ENCODE results near the gene PLAC8.
A peak's percentile ranks its signal among the peaks of the same experiment; 100 is the strongest.
"Not testable (repeated sequence)": the region's sequence is repeated elsewhere in the genome, so short reads cannot be mapped to it uniquely, and the experiment has no call there.

Gene PLAC8

DNA sequence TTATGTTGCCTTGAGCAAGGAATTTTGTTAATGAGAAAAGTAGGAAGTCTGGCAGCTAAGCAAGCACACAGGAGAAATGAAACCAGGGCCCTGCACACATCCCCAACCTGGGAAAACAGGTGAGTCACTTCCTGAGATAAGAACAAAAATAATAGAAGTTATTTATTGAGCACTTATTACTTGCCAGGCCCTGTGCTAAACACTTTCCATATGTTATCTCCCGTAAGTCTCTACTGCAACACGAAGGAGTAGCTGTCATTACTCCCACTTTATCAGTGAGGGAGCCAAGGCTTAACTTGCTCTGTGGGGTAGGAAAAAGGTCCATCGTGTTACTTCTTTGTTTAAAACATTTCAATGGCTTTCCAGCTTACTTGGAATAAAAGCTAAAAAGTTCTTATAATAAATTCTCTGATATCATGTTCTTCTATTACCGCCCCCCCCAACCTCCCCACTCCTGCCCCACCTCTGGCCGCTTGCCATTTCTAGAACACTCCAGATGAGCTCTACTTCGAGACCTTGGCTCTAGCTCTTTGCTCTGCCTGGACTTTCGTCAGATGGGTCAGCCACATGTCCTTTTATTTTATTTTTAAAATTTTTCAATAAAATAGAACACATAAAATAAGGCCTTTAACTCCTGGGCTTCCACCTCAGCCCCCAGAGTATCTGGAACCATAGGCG is 36.3 kb upstream of the PLAC8 start (continued):
- TF ChIP-seq MYNN (tag by site-specific recombination; IDR thresholded peaks at IDR 0.05; ENCODE audit: borderline replicate concordance) (no peak), ZSCAN23 (tag by site-specific recombination; IDR thresholded peaks at IDR 0.05) (no peak), ZNF530 (tag by site-specific recombination; IDR thresholded peaks at IDR 0.05; ENCODE audit: low read depth) (no peak), ZNF214 (tag by site-specific recombination; IDR thresholded peaks at IDR 0.05; ENCODE audit: borderline replicate concordance) (no peak)

DNA sequence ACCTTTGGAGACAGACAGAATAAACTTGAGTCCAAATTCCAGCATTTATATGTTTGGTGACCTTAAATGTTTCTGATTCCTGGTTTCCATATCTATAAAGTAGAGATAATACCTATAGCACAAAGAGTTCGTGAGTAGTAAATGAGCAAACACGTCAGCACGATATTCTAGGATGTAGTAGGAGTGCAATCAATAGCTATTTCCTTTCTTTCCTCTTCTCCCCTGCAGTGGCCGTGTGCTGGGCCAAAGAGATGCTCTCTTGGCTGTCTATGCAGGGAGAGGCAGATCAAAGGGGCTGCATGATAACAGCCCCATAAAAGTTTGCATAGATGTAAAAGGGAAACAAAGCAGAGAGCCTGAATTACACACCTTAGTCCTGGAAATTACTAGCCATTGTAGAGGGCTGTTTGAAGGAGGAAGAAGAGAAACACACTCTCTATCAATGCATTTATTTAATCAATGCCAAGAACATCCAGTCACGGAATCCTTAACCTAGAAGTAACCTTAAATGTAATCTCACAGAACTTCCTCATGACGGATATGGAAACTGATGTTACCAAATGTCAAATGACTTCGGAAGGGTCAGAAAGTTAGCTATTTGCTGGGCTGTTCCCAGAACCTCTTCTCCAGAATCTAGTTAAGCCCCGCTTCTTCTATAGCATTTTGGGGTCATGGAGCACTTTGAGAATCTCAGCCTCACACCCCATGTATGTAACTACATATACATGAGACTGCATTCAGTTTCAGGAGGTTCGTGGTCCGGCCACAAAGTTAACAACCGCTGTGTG is 35.5 kb upstream of the PLAC8 start:
- ChIA-PET POLR2A (no interaction called here), CTCF (interaction anchor here (0.6 kb wide), 1 partner anchor 188 kb away, joined by 3 read pairs; no protein-coding TSS in a partner anchor)
- TF ChIP-seq ZNF610 (tag by site-specific recombination; IDR thresholded peaks at IDR 0.05; ENCODE audit: borderline replicate concordance): no peak
- peak; percentile 32; the same call in 1 of the 2 replicates for TF ChIP-seq TCF7L2 (IDR thresholded peaks at IDR 0.05; ENCODE audit: borderline replicate concordance, low read depth, low read length)
- Histone ChIP-seq H3K9me3 (ENCODE audit: control insufficient read depth, insufficient read depth, low read depth, low read length) (no peaks in the 10 kb centered on the region), H3K27ac (ENCODE audit: extremely low read depth, low read depth, low read length) (no peak overlapping the region), H3K4me1 (ENCODE audit: control insufficient read depth, insufficient read depth, low read length) (no peaks in the 10 kb centered on the region), H3K4me3 (ENCODE audit: low read depth, low read length) (no peak overlapping the region), H3K36me3 (ENCODE audit: control insufficient read depth in 2 of 2, insufficient read depth in 1 of 2, low read length in 2 of 2) (no peaks in the 10 kb centered on the region)

DNA sequence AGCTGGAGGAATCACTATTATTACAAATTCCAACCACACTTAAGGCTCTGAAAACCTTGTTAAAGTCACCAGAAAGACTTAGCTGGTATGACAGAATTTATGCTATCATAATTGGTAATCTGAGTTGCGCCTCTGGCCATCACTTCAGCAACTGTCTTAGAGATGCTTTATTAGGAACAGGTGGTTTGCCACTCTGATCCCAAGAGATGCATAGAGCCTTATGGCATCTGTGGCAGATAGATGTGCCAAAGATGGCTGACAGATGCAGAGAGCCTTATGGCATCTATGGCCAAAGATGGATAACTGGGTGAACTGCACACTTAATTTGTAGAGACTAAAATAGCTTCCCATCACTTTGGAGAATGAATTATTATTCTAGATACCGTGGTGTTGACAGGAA is 32.3 kb upstream of the PLAC8 start:
- Histone ChIP-seq H3K4me1 (ENCODE audit: control insufficient read depth, insufficient read depth, low read length) (no peaks in the 10 kb centered on the region), H3K27ac (ENCODE audit: extremely low read depth, low read depth, low read length) (no peak overlapping the region), H3K9me3 (ENCODE audit: control insufficient read depth, insufficient read depth, low read depth, low read length) (no peaks in the 10 kb centered on the region), H3K4me3 (ENCODE audit: low read depth, low read length) (no peak overlapping the region), H3K36me3 (ENCODE audit: control insufficient read depth in 2 of 2, insufficient read depth in 1 of 2, low read length in 2 of 2) (no peaks in the 10 kb centered on the region)
- ChIA-PET POLR2A (interaction anchor here (0.9 kb wide), 1 partner anchor 112 kb away, joined by 3 read pairs; the partner anchor contains the start of gene COPS4), CTCF (no interaction called here)
- TF ChIP-seq ZNF394 (tag by site-specific recombination; IDR thresholded peaks at IDR 0.05; ENCODE audit: borderline replicate concordance) (no peak), ZNF138 (tag by site-specific recombination; IDR thresholded peaks at IDR 0.05; ENCODE audit: borderline replicate concordance) (no peak), ZNF239 (tag by site-specific recombination; IDR thresholded peaks at IDR 0.05) (no peak), ZNF555 (tag by site-specific recombination; conservative IDR thresholded peaks at IDR 0.05) (no peak)
- TF ChIP-seq, protein P1, sequence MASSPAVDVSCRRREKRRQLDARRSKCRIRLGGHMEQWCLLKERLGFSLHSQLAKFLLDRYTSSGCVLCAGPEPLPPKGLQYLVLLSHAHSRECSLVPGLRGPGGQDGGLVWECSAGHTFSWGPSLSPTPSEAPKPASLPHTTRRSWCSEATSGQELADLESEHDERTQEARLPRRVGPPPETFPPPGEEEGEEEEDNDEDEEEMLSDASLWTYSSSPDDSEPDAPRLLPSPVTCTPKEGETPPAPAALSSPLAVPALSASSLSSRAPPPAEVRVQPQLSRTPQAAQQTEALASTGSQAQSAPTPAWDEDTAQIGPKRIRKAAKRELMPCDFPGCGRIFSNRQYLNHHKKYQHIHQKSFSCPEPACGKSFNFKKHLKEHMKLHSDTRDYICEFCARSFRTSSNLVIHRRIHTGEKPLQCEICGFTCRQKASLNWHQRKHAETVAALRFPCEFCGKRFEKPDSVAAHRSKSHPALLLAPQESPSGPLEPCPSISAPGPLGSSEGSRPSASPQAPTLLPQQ (tag by site-specific recombination; IDR thresholded peaks at IDR 0.05): no peak

DNA sequence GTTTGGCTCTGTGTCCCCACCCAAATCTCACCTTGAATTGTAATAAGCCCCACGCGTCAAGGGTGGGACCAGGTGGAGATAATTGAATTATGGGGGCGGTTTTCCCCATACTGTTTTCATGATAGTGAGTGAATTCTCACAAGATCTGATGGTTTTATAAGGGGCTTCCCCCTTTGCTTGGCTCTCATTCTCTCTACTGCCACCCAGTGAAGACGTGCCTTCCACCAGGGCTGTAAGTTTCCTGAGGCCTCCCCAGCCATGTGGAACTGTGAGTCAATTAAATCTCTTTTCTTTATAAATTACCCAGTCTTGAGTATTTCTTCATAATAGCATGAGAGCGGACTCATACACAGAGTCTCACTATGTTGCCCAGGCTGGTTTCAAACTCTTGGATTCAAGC is 31.2 kb upstream of the PLAC8 start:
- H3K36me3 ChIP-seq (ENCODE audit: control insufficient read depth in 2 of 2, insufficient read depth in 1 of 2, low read length in 2 of 2); H3K4me3 ChIP-seq (ENCODE audit: low read depth, low read length); CTCF ChIA-PET; POLR2A ChIA-PET; H3K4me1 ChIP-seq (ENCODE audit: control insufficient read depth, insufficient read depth, low read length); H3K27ac ChIP-seq (ENCODE audit: extremely low read depth, low read depth, low read length); H3K9me3 ChIP-seq (ENCODE audit: control insufficient read depth, insufficient read depth, low read depth, low read length): not testable (repeated sequence)

DNA sequence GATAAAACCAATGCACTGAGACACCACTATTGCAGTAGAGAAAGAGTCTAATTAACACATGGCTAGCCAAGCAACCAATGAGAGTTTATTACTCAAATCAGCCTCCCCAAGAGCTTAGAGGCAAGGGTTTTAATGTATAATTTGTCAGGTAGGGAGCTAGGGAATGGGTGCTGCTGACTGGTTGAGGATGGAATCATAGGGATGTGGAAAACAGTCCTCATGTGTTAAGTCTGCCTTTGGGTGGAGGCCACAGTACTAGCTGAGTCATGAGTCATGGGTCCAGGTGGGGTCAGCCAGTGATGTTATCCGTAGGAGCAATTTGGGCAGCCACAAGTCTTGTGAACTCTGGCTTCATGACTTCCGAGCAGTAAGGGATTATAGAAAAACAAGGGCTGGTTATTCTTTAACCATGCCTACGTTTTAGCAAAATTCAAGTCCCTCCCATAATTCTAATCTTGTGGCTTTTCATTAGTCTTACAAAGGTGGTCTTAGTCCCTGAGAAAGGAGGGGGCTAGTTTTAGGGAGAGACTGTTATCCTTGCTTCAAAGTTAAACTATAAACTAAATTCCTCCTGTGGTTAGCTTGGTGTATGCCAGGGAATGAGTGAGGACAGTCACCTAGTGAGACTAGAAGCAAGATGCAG is 25.1 kb upstream of the PLAC8 start:
- Histone ChIP-seq H3K9me3 (ENCODE audit: control insufficient read depth, insufficient read depth, low read depth, low read length) (no peaks in the 10 kb centered on the region), H3K4me3 (ENCODE audit: low read depth, low read length) (no peak overlapping the region), H3K4me1 (ENCODE audit: control insufficient read depth, insufficient read depth, low read length) (no peaks in the 10 kb centered on the region), H3K36me3 (ENCODE audit: control insufficient read depth in 2 of 2, insufficient read depth in 1 of 2, low read length in 2 of 2) (no peaks in the 10 kb centered on the region), H3K27ac (ENCODE audit: extremely low read depth, low read depth, low read length) (no peak overlapping the region)
- ChIA-PET CTCF (interaction anchor here (0.8 to 1.2 kb wide), 2 partner anchors 29 to 48 kb away, joined by 3 to 4 read pairs; no protein-coding TSS in a partner anchor), POLR2A (no interaction called here)
- peak; percentile 77 for TF ChIP-seq SETDB1 (IDR thresholded peaks at IDR 0.05; ENCODE audit: insufficient read length, low read length)
- no peak for TF ChIP-seq ZNF624 (tag by site-specific recombination; IDR thresholded peaks at IDR 0.05)

Measured in HEK293 (cell line).